ENCODE results near the gene SIGLEC12. TPM values are rescaled to one million over a fixed set of nuclear protein-coding genes. Genes with fewer than 3 reads are reported as not detected.
"Not testable (repeated sequence)": the region's sequence is repeated elsewhere in the genome, so short reads cannot be mapped to it uniquely, and the experiment has no call there.

The SIGLEC12 gene
- total and polyA plus RNA-seq, 2 donors (not counting 3 experiments of a cell fraction or from before 2014, with no cell fraction given): not detected

- Histone ChIP-seq H4K20me1 (replicated peaks; ENCODE audit: control insufficient read depth, extremely low read depth, insufficient read depth, low read length) (no peaks in the 10 kb centered on the region), H3K79me2 (ENCODE audit: control insufficient read depth, insufficient read depth, low read length) (no peaks in the 10 kb centered on the region), H3K36me3 (ENCODE audit: control insufficient read depth in 2 of 2, extremely low read depth in 1 of 2, insufficient read depth in 2 of 2, low read length in 2 of 2) (no peaks in the 10 kb centered on the region), H2AFZ (ENCODE audit: low read depth, low read length) (no peak overlapping the region), H3K9me3 (replicated peaks; ENCODE audit: control insufficient read depth, insufficient read depth, low read length) (no peaks in the 10 kb centered on the region), H3K9me1 (replicated peaks; ENCODE audit: control insufficient read depth, extremely low read depth, insufficient read depth, low read length) (no peaks in the 10 kb centered on the region), H3K27ac (ENCODE audit: insufficient read depth, low read depth, low read length) (no peak overlapping the region), H3K4me3 (replicated peaks in 1 of 3; ENCODE audit: insufficient read depth in 1 of 3, low read depth in 1 of 3, low read length in 3 of 3) (no peak overlapping the region), H3K9ac (replicated peaks; ENCODE audit: extremely low read depth, insufficient read depth, low read length) (no peak overlapping the region), H3K27me3 (ENCODE audit: control insufficient read depth in 2 of 2, insufficient read depth in 2 of 2, low read length in 2 of 2) (no peaks in the 10 kb centered on the region), H3K4me1 (ENCODE audit: control insufficient read depth, extremely low read depth, insufficient read depth, low read length) (no peaks in the 10 kb centered on the region), H3K4me2 (ENCODE audit: insufficient read depth, low read length) (no peak overlapping the region)
- FAIRE-seq (no peak), DNase-seq (ENCODE audit: low read depth, low spot score) (no peak)
- POLR2A ChIA-PET: no interaction called here
- CTCF ChIA-PET: no interaction called here
- TF ChIP-seq POLR2AphosphoS5 (IDR thresholded peaks at IDR 0.05; ENCODE audit: insufficient read depth, low read depth, low read length) (no peak), POLR2A (IDR thresholded peaks at IDR 0.05; ENCODE audit: low read depth, low read length) (no peak), MAX (IDR thresholded peaks at IDR 0.05; ENCODE audit: insufficient read depth, insufficient read length) (no peak), EZH2 (IDR thresholded peaks at IDR 0.05; ENCODE audit: borderline replicate concordance, low read depth, low read length, severe bottlenecking) (no peak), JUN (IDR thresholded peaks at IDR 0.05; ENCODE audit: borderline replicate concordance, insufficient read depth, insufficient read length, low read depth) (no peak), MYC (IDR thresholded peaks at IDR 0.05; ENCODE audit: low read depth, low read length) (no peak), FOS (IDR thresholded peaks at IDR 0.05; ENCODE audit: borderline replicate concordance, insufficient read depth, low read length) (no peak), CTCF (IDR thresholded peaks at IDR 0.05; ENCODE audit: extremely low read depth in 1 of 2, insufficient read depth in 1 of 2, low read depth in 1 of 2, low read length in 2 of 2) (no peak), GATA2 (IDR thresholded peaks at IDR 0.05; ENCODE audit: insufficient read depth, insufficient read length, low read depth, low read length) (no peak)
- BruUV-seq (replicated peaks): no TSS peak
- dilution Hi-C loops (cut with MboI; ENCODE audit: extremely low pct_ligation_motif_present, low sequenced_read_pairs) (no loop called here), intact Hi-C loops (cut with micrococcal nuclease) (no loop called here)
These were observed 1.8 kb upstream of the SIGLEC12 start for GRCh38 chr19:51503286-51503817.

- H3K9ac ChIP-seq (replicated peaks; ENCODE audit: extremely low read depth, insufficient read depth, low read length); intact Hi-C loops (cut with micrococcal nuclease); H3K9me1 ChIP-seq (replicated peaks; ENCODE audit: control insufficient read depth, extremely low read depth, insufficient read depth, low read length); H3K79me2 ChIP-seq (ENCODE audit: control insufficient read depth, insufficient read depth, low read length); CTCF ChIA-PET; H3K4me2 ChIP-seq (ENCODE audit: insufficient read depth, low read length); POLR2A ChIA-PET; H3K9me3 ChIP-seq (replicated peaks; ENCODE audit: control insufficient read depth, insufficient read depth, low read length); FAIRE-seq; dilution Hi-C loops (cut with MboI; ENCODE audit: extremely low pct_ligation_motif_present, low sequenced_read_pairs); DNase-seq (ENCODE audit: low read depth, low spot score); BruUV-seq (replicated peaks); H4K20me1 ChIP-seq (replicated peaks; ENCODE audit: control insufficient read depth, extremely low read depth, insufficient read depth, low read length); H3K4me1 ChIP-seq (ENCODE audit: control insufficient read depth, extremely low read depth, insufficient read depth, low read length); H3K36me3 ChIP-seq (ENCODE audit: control insufficient read depth in 2 of 2, extremely low read depth in 1 of 2, insufficient read depth in 2 of 2, low read length in 2 of 2); H3K27me3 ChIP-seq (ENCODE audit: control insufficient read depth in 2 of 2, insufficient read depth in 2 of 2, low read length in 2 of 2); H3K27ac ChIP-seq (ENCODE audit: insufficient read depth, low read depth, low read length); H2AFZ ChIP-seq (ENCODE audit: low read depth, low read length); H3K4me3 ChIP-seq (replicated peaks in 1 of 3; ENCODE audit: insufficient read depth in 1 of 3, low read depth in 1 of 3, low read length in 3 of 3): not testable (repeated sequence)
These were observed 669 bp downstream of the SIGLEC12 start for GRCh38 chr19:51500931-51501330.
